Central memory CD4-positive, alpha-beta T cell (primary cell): Measurements from ENCODE around the gene TBC1D5.

ENCODE experiments used
- DNase-seq: peaks from one replicate; pipeline ENCODE4 v3.0.0; 2022

TBC1D5 gene

GRCh38 chr3:17287006-17287689 lies 455.3 kb downstream of the TBC1D5 start:
- no peak for DNase-seq

- no peak for DNase-seq
Measured at GRCh38 chr3:17278006-17278405, 464.4 kb downstream of the TBC1D5 start.

GRCh38 chr3:17266846-17267245 lies 475.6 kb downstream of the TBC1D5 start:
- no peak for DNase-seq

GRCh38 chr3:17261627-17262369 lies 480.6 kb downstream of the TBC1D5 start:
- DNase-seq, result no peak

- DNase-seq, result no peak
Measured at GRCh38 chr3:17260257-17260656, 482.2 kb downstream of the TBC1D5 start.

- DNase-seq, result no peak
Measured at GRCh38 chr3:17259685-17260084, 482.7 kb downstream of the TBC1D5 start.

- DNase-seq, result peak; percentile 23
Measured at GRCh38 chr3:17258823-17259436, 483.5 kb downstream of the TBC1D5 start.

GRCh38 chr3:17257269-17257668 lies 485.2 kb downstream of the TBC1D5 start:
- DNase-seq, result no peak

GRCh38 chr3:17243621-17244020 lies 498.8 kb downstream of the TBC1D5 start:
- no peak for DNase-seq

- no peak for DNase-seq
Measured at GRCh38 chr3:17239417-17239816, 503.0 kb downstream of the TBC1D5 start.

GRCh38 chr3:17238023-17238422 lies 504.4 kb downstream of the TBC1D5 start:
- no peak for DNase-seq

GRCh38 chr3:17235310-17235709 lies 507.1 kb downstream of the TBC1D5 start:
- DNase-seq, result no peak

- DNase-seq, result no peak
Measured at GRCh38 chr3:17234382-17234781, 508.0 kb downstream of the TBC1D5 start.

GRCh38 chr3:17233398-17233800 lies 509.0 kb downstream of the TBC1D5 start:
- peak; percentile 61 for DNase-seq

GRCh38 chr3:17232442-17232841 lies 510.0 kb downstream of the TBC1D5 start:
- no peak for DNase-seq

- no peak for DNase-seq
Measured at GRCh38 chr3:17231537-17232261, 510.7 kb downstream of the TBC1D5 start.

- DNase-seq, result no peak
Measured at GRCh38 chr3:17227472-17227871, 515.0 kb downstream of the TBC1D5 start.

- no peak for DNase-seq
Measured at GRCh38 chr3:17221529-17221928, 520.9 kb downstream of the TBC1D5 start.

GRCh38 chr3:17219593-17219992 lies 522.8 kb downstream of the TBC1D5 start:
- no peak for DNase-seq

GRCh38 chr3:17218587-17218986 lies 523.8 kb downstream of the TBC1D5 start:
- DNase-seq, result no peak

- no peak for DNase-seq
Measured at GRCh38 chr3:17217588-17217987, 524.8 kb downstream of the TBC1D5 start.

- no peak for DNase-seq
Measured at GRCh38 chr3:17213102-17213501, 529.3 kb downstream of the TBC1D5 start.

GRCh38 chr3:17207979-17208378 lies 534.5 kb downstream of the TBC1D5 start:
- DNase-seq, result no peak
